ENCODE data around the gene FARP1.

The FARP1 gene

DNA sequence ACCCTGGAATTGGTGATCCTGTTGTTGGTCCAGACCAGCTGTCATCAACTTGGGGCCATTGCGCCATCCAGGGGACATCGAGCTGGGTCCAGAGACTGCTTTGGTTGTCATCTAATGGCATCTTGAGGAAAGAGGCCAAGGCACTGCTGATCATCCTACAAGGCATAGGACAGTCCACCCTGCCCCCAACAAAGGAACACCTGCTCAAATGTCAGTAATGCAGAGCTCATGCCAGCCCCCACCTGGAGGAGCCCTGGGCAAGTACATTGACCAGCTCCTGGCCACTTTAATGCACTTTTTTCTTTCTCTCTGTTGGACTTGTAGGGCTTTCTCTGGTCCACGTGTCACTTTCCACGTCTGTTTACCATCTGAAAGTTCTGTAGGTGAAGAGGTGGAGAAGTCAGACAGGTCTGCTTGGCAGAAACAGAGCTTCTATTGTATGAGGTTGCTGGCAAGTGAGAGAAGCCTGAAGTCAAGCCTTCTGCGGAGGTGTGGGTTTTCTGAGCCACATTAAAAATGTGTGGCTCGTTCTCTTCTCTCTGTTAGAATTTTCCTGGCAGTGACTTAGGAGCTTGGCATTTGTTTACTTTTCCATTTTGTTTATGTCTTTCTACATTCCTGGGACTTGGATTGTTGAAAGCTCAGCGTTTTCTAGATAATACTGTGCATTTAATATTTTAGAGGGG, 158.2 kb downstream of the FARP1 start:
- Histone ChIP-seq H3K9me3 (ENCODE audit: control insufficient read depth, low read depth, low read length) (no peaks in the 10 kb centered on the region), H3K27me3 (ENCODE audit: control insufficient read depth, insufficient read depth, low read length) (no peaks in the 10 kb centered on the region), H3K4me3 (ENCODE audit: low read length) (no peak overlapping the region), H3K4me1 (ENCODE audit: control insufficient read depth, low read depth, low read length) (peaks cover 5% of the 10 kb centered on the region), H3K9ac (ENCODE audit: low read length) (no peak overlapping the region), H3K36me3 (ENCODE audit: control insufficient read depth, low read depth, low read length) (no peaks in the 10 kb centered on the region), H3K27ac (ENCODE audit: low read length) (no peak overlapping the region)

DNA sequence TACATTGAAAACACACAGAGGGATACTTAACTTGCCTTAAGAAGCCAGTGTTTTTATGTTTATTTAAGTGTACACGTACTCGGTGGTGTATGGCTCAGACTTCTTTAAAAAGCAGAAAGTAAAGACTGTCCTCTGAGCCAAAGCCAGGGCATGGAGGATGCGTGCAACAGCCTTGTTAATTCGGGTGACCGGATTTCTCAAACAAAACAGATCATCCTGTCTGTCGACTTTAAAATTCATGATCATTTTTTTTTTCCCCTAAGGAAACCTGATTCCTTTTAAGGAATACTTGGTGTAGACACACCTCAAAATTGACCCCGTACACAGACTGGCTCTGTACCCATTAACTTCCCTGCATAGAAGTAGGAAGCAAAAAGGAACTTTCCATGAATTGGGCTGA, 158.8 kb downstream of the FARP1 start:
- no peaks in the 10 kb centered on the region for H3K27me3 ChIP-seq (ENCODE audit: control insufficient read depth, insufficient read depth, low read length)
- peaks cover 5% of the 10 kb centered on the region for H3K4me1 ChIP-seq (ENCODE audit: control insufficient read depth, low read depth, low read length)
- no peak overlapping the region for H3K4me3 ChIP-seq (ENCODE audit: low read length)
- no peaks in the 10 kb centered on the region for H3K9me3 ChIP-seq (ENCODE audit: control insufficient read depth, low read depth, low read length)
- no peak overlapping the region for H3K27ac ChIP-seq (ENCODE audit: low read length)
- no peak overlapping the region for H3K9ac ChIP-seq (ENCODE audit: low read length)
- no peaks in the 10 kb centered on the region for H3K36me3 ChIP-seq (ENCODE audit: control insufficient read depth, low read depth, low read length)

DNA sequence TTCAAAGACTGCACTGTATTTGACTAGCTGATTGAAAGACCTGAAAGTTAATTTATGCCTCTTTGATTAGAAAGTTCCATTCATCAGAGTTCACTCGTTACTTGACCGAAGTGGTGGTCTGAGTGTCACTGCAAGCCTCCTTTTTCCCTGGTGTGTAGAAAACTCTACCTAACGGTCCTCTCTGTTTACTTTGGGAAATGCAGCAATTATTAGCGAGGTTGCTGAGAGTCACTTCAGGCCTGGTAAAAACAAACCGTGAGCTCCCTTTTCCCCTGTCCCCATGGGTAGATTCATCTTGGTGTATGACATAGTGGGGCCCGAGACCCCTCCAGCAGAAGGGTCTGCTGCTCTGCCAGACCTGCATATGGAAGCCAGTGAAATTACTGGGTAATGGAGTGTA, 161.0 kb downstream of the FARP1 start:
- no peaks in the 10 kb centered on the region for H3K36me3 ChIP-seq (ENCODE audit: control insufficient read depth, low read depth, low read length)
- no peaks in the 10 kb centered on the region for H3K27me3 ChIP-seq (ENCODE audit: control insufficient read depth, insufficient read depth, low read length)
- no peak overlapping the region for H3K27ac ChIP-seq (ENCODE audit: low read length)
- H3K4me3 ChIP-seq (ENCODE audit: low read length) = no peak overlapping the region
- no peak overlapping the region for H3K9ac ChIP-seq (ENCODE audit: low read length)
- peaks cover 4% of the 10 kb centered on the region for H3K4me1 ChIP-seq (ENCODE audit: control insufficient read depth, low read depth, low read length)
- H3K9me3 ChIP-seq (ENCODE audit: control insufficient read depth, low read depth, low read length) = no peaks in the 10 kb centered on the region

GRCh38 chr13:98305670-98306069, 162.8 kb downstream of the FARP1 start:
- Histone ChIP-seq H3K36me3 (ENCODE audit: control insufficient read depth, low read depth, low read length) (no peaks in the 10 kb centered on the region), H3K4me1 (ENCODE audit: control insufficient read depth, low read depth, low read length) (peaks cover 4% of the 10 kb centered on the region), H3K9me3 (ENCODE audit: control insufficient read depth, low read depth, low read length) (no peaks in the 10 kb centered on the region), H3K4me3 (ENCODE audit: low read length) (no peak overlapping the region), H3K27ac (ENCODE audit: low read length) (no peak overlapping the region), H3K27me3 (ENCODE audit: control insufficient read depth, insufficient read depth, low read length) (no peaks in the 10 kb centered on the region), H3K9ac (ENCODE audit: low read length) (no peak overlapping the region)

DNA sequence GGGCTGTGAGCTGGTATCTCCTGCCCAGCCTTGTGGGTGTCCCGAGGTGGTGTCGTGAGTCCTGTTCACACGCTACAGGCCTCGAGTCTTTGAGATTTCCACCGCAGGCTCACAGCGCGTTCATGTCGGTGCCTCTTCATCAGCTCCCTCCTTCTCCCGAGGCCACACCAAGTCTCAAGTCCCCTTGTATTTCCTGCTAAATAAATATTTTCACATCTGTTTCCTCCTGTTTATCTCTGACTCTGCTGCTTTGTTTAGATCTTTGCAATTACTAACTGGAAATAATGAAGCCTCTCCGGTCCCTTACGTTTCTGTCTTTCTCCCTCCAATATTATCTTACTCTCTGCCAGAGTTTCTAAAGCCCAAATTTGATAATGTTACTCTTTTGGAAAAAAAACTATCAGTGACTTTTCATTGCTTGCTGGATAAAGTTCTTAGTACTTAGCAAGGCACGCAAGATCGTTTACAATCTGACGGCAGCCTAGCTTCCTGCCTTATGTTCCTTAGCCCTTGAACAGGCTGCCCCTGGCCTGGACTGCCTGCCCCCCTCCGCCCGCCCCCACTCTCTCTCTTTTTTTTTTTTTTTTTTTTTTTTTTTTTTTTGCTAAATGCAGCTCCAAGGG, 164.7 kb downstream of the FARP1 start:
- Histone ChIP-seq H3K9ac (ENCODE audit: low read length) (no peak overlapping the region), H3K4me1 (ENCODE audit: control insufficient read depth, low read depth, low read length) (peaks cover 4% of the 10 kb centered on the region), H3K9me3 (ENCODE audit: control insufficient read depth, low read depth, low read length) (no peaks in the 10 kb centered on the region), H3K27me3 (ENCODE audit: control insufficient read depth, insufficient read depth, low read length) (no peaks in the 10 kb centered on the region), H3K36me3 (ENCODE audit: control insufficient read depth, low read depth, low read length) (no peaks in the 10 kb centered on the region), H3K4me3 (ENCODE audit: low read length) (no peak overlapping the region), H3K27ac (ENCODE audit: low read length) (no peak overlapping the region)

GRCh38 chr13:98308086-98308911, 165.4 kb downstream of the FARP1 start:
- Histone ChIP-seq H3K27me3 (ENCODE audit: control insufficient read depth, insufficient read depth, low read length) (no peaks in the 10 kb centered on the region), H3K27ac (ENCODE audit: low read length) (no peak overlapping the region), H3K9ac (ENCODE audit: low read length) (no peak overlapping the region), H3K36me3 (ENCODE audit: control insufficient read depth, low read depth, low read length) (no peaks in the 10 kb centered on the region), H3K4me1 (ENCODE audit: control insufficient read depth, low read depth, low read length) (peaks cover 4% of the 10 kb centered on the region), H3K9me3 (ENCODE audit: control insufficient read depth, low read depth, low read length) (no peaks in the 10 kb centered on the region), H3K4me3 (ENCODE audit: low read length) (no peak overlapping the region)

DNA sequence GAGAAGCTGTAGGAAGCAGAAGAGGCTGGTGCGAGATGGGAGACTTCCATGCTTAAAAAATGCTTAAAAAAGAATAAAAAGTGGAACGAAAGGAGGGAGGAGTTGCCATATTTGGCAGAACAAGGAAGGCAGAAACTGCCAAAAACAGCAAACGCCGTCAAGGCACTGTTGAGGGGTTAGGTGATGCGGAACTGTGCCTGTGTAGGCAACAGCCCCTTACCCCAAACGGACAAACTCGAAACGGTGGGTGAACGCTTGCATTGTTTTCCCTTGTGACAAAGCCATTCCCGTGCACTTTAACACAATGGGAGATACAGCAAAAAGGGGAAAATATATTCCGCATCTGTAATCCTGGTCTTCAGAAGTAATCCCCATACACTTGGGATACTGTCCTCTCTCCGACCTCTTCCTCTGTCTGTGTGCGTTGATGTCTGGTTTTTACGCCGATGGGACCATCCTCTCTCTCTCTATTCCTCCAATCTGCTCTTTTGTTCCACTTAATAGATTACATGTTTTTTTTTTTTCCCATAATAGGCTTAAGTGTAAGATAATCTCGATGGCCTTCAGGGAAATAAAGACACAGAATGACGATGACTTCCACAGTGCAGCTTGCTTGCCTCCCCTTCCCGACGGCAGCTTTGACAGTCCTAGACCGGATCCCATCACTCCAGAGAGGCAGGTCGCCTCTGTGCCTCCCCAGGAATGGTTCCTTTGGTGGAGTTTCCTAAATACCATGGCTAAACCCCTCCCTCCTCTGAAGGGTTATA, 166.9 kb downstream of the FARP1 start:
- Histone ChIP-seq H3K27ac (ENCODE audit: low read length) (no peak overlapping the region), H3K9me3 (ENCODE audit: control insufficient read depth, low read depth, low read length) (no peaks in the 10 kb centered on the region), H3K9ac (ENCODE audit: low read length) (no peak overlapping the region), H3K27me3 (ENCODE audit: control insufficient read depth, insufficient read depth, low read length) (no peaks in the 10 kb centered on the region), H3K4me3 (ENCODE audit: low read length) (no peak overlapping the region), H3K36me3 (ENCODE audit: control insufficient read depth, low read depth, low read length) (no peaks in the 10 kb centered on the region), H3K4me1 (ENCODE audit: control insufficient read depth, low read depth, low read length) (peaks cover 4% of the 10 kb centered on the region)

GRCh38 chr13:98310485-98311199, 167.7 kb downstream of the FARP1 start:
- no peak overlapping the region for H3K9ac ChIP-seq (ENCODE audit: low read length)
- H3K27me3 ChIP-seq (ENCODE audit: control insufficient read depth, insufficient read depth, low read length) = no peaks in the 10 kb centered on the region
- H3K4me3 ChIP-seq (ENCODE audit: low read length) = no peak overlapping the region
- no peaks in the 10 kb centered on the region for H3K36me3 ChIP-seq (ENCODE audit: control insufficient read depth, low read depth, low read length)
- H3K4me1 ChIP-seq (ENCODE audit: control insufficient read depth, low read depth, low read length) = peaks cover 12% of the 10 kb centered on the region
- no peaks in the 10 kb centered on the region for H3K9me3 ChIP-seq (ENCODE audit: control insufficient read depth, low read depth, low read length)
- H3K27ac ChIP-seq (ENCODE audit: low read length) = no peak overlapping the region

DNA sequence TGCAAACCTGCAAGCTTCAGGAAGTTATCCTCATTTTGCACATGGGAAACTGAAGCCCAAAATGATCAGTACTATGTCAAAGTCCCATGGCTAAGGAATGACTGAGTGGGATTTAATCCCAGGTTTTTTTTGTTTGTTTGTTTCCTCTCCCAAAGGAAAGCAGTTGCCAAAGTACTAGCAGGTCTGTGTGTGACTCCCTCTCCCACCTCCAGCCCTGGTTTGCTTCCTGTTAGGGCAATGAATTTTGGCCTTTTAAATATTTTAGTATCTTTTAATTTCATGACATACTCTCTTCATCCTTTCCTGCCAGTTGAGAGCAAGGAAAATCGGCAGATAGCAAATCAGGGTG, 168.3 kb downstream of the FARP1 start:
- Histone ChIP-seq H3K27ac (ENCODE audit: low read length) (no peak overlapping the region), H3K9me3 (ENCODE audit: control insufficient read depth, low read depth, low read length) (no peaks in the 10 kb centered on the region), H3K9ac (ENCODE audit: low read length) (no peak overlapping the region), H3K4me1 (ENCODE audit: control insufficient read depth, low read depth, low read length) (peaks cover 18% of the 10 kb centered on the region), H3K4me3 (ENCODE audit: low read length) (no peak overlapping the region), H3K27me3 (ENCODE audit: control insufficient read depth, insufficient read depth, low read length) (no peaks in the 10 kb centered on the region), H3K36me3 (ENCODE audit: control insufficient read depth, low read depth, low read length) (no peaks in the 10 kb centered on the region)

DNA sequence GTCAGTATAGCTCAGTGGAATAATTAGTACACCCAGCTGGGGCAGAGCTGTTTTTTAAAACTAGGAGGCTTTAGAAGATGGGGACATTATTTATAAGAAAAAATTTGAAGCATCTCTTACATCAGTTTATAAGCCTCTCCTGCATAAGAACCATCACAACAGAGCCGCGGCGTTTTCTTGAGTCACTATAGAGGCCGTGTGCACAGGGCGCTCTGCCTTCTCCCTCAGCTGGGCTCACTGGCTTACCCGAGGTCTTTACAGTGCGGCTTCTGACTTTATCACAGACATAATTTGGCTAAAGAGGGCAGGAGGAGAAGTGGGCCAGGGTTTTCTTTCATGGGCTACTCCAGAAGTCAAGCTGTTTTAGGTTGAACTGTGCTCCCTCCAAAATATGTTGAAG, 169.7 kb downstream of the FARP1 start:
- Histone ChIP-seq H3K9ac (ENCODE audit: low read length) (no peak overlapping the region), H3K4me1 (ENCODE audit: control insufficient read depth, low read depth, low read length) (peaks cover 18% of the 10 kb centered on the region), H3K9me3 (ENCODE audit: control insufficient read depth, low read depth, low read length) (no peaks in the 10 kb centered on the region), H3K36me3 (ENCODE audit: control insufficient read depth, low read depth, low read length) (no peaks in the 10 kb centered on the region), H3K27ac (ENCODE audit: low read length) (no peak overlapping the region), H3K27me3 (ENCODE audit: control insufficient read depth, insufficient read depth, low read length) (no peaks in the 10 kb centered on the region), H3K4me3 (ENCODE audit: low read length) (no peak overlapping the region)
